GM12878 (cell line): ENCODE data around the gene LYZL2.
"Not testable (repeated sequence)": the region's sequence is repeated elsewhere in the genome, so short reads cannot be mapped to it uniquely, and the experiment has no call there.

Source experiments
- PML ChIP-seq: IDR thresholded peaks from 2 replicates; pipeline ENCODE4 v1.6.1; 2012; ENCODE audit warnings: low read length, inconsistent platforms
- POLR2AphosphoS5 ChIP-seq: IDR thresholded peaks from 2 replicates; pipeline ENCODE4 v1.6.1; 2011; ENCODE audit warnings: mild to moderate bottlenecking, low read length, inconsistent platforms
- TARDBP ChIP-seq: IDR thresholded peaks from 2 replicates; pipeline ENCODE4 v1.6.1; 2016; ENCODE audit warnings: borderline replicate concordance
- ZNF274 ChIP-seq: IDR thresholded peaks from one replicate; pipeline ENCODE4 v1.8.0; 2011; ENCODE audit not compliant: insufficient read length, insufficient read depth
- TF ChIP-seq, protein P1 (sequence below), 3 experiments: IDR thresholded peaks in 2 of 3; conservative IDR thresholded peaks in 1 of 3; 2 replicates each; pipeline ENCODE4 v1.5.1; 2011; ENCODE audit warnings: low read depth in 3 of 3, low read length in 3 of 3, mild to moderate bottlenecking in 3 of 3, control low read depth in 2 of 3, moderate library complexity in 2 of 3, inconsistent platforms in 1 of 3, mixed read lengths in 1 of 3; ENCODE audit not compliant: control insufficient read depth in 2 of 3, insufficient read depth in 1 of 3; ENCODE audit errors: extremely low read depth in 1 of 3
- TF ChIP-seq, protein P2 (sequence below): IDR thresholded peaks from 2 replicates; pipeline ENCODE4 v1.6.1; 2012; ENCODE audit warnings: low read depth, low read length, improper control_type of control experiment

DNA sequence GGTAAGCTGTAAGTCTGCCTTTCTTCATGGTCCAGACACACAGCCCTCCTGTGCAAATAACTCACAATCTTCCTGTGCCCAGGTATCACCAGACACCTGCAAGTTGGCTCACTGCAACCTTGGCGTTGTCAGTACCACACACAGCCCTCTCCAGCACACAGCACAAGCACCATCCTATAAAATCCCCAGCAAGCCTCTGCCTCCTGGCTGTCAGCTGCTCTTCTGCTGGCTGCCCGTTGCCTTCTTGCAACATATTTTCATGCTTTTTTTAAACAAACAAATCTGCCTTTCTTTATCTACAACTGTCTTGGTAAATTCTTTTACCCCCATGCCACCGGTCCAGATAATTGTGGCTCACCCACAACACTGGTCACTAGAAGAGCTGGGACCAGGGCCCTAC is 36.8 kb downstream of the LYZL2 start:
- TF ChIP-seq ZNF274, PML, TARDBP, POLR2AphosphoS5: not testable (repeated sequence)
- TF ChIP-seq, protein P1, sequence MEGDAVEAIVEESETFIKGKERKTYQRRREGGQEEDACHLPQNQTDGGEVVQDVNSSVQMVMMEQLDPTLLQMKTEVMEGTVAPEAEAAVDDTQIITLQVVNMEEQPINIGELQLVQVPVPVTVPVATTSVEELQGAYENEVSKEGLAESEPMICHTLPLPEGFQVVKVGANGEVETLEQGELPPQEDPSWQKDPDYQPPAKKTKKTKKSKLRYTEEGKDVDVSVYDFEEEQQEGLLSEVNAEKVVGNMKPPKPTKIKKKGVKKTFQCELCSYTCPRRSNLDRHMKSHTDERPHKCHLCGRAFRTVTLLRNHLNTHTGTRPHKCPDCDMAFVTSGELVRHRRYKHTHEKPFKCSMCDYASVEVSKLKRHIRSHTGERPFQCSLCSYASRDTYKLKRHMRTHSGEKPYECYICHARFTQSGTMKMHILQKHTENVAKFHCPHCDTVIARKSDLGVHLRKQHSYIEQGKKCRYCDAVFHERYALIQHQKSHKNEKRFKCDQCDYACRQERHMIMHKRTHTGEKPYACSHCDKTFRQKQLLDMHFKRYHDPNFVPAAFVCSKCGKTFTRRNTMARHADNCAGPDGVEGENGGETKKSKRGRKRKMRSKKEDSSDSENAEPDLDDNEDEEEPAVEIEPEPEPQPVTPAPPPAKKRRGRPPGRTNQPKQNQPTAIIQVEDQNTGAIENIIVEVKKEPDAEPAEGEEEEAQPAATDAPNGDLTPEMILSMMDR (IDR thresholded peaks at IDR 0.05 in 2 of 3, conservative IDR thresholded peaks at IDR 0.05 in 1 of 3; ENCODE audit: control insufficient read depth in 2 of 3, extremely low read depth in 1 of 3, insufficient read depth in 1 of 3, low read depth in 3 of 3, low read length in 3 of 3): not testable (repeated sequence)
- TF ChIP-seq, protein P2, sequence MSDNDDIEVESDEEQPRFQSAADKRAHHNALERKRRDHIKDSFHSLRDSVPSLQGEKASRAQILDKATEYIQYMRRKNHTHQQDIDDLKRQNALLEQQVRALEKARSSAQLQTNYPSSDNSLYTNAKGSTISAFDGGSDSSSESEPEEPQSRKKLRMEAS: not testable (repeated sequence)
